Testis (tissue), 3 donors: ENCODE measurements around the gene NTM. TPM values are rescaled to one million over a fixed set of nuclear protein-coding genes. Genes with fewer than 3 reads are reported as not detected.
A peak's percentile ranks its signal among the peaks of the same experiment; 100 is the strongest.

ENCODE experiments used
- DNase-seq: peaks from one replicate; pipeline ENCODE4 v3.0.0-alpha.2; 2019
- H3K27ac ChIP-seq, 2 donors: fragments of 200-600 bp; sonication (generic); one replicate each; pipeline ENCODE4 v1.5.1; 2019
- H3K27me3 ChIP-seq: fragments of 200-600 bp; sonication (generic); one replicate; pipeline ENCODE4 v1.5.1; 2019
- H3K36me3 ChIP-seq: fragments of 200-600 bp; sonication (generic); one replicate; pipeline ENCODE4 v1.5.1; 2017; ENCODE audit warnings: low read depth; ENCODE audit errors: missing control alignments
- H3K4me1 ChIP-seq: fragments of 200-600 bp; sonication (generic); one replicate; pipeline ENCODE4 v1.5.1; 2019
- H3K4me3 ChIP-seq, 2 donors: fragments of 200-600 bp; sonication (generic); one replicate each; pipeline ENCODE4 v1.5.1; 2017 to 2019
- H3K9me3 ChIP-seq: fragments of 200-600 bp; sonication (generic); one replicate; pipeline ENCODE4 v1.5.1; 2017
- POLR2A ChIP-seq: fragments of 450-650 bp; IDR thresholded peaks from one replicate; pipeline ENCODE4 v1.6.1; 2017; ENCODE audit warnings: antibody characterized with exemption, mild to moderate bottlenecking, moderate library complexity
- WGBS, 2 donors: methylation state at CpG; one replicate each; pipeline ENCODE4 v1.1.5; 2018; 5-methylcytosine and 5-hydroxymethylcytosine counted together
- intact Hi-C: fragments of 100-400 bp; cut with DNase I; formaldehyde crosslinking; loops from one replicate; pipeline ENCODE4 v1.15.1; 2023; ENCODE audit warnings: low total_unique reads
- polyA plus RNA-seq: library from polyadenylated mRNA; stranded (reverse); fragments of 350-450 nt; fragmentation: Illumina TruSeq; extraction: RNeasy Lipid Tissue Mini Kit (QIAGEN cat#74804); gene quantifications from one replicate; pipeline ENCODE4 v1.2.3, GENCODE V29; 2014; ENCODE audit warnings: low read depth, low replicate concordance; ENCODE audit not compliant: insufficient read depth
- total RNA-seq, 2 donors: library from RNA; depleted of rRNA; stranded (reverse); fragments of >200 nt; gene quantifications; one replicate each; pipeline ENCODE4 v1.2.3, GENCODE V29; 2016
- TF ChIP-seq, protein P1 (sequence below), 3 experiments: fragments of 450-650 bp in 2 of 3; fragments of 200-600 bp in 1 of 3; sonication (generic) in 1 of 3; IDR thresholded peaks; one replicate each; pipeline ENCODE4 v1.5.1; 2016 to 2019; ENCODE audit warnings: antibody characterized with exemption in 3 of 3, mild to moderate bottlenecking in 2 of 3, moderate library complexity in 1 of 3

NTM gene
- total and polyA plus RNA-seq, 3 donors from 2014 or later = 1.7 to 4.5 (median 1.8) TPM

DNA sequence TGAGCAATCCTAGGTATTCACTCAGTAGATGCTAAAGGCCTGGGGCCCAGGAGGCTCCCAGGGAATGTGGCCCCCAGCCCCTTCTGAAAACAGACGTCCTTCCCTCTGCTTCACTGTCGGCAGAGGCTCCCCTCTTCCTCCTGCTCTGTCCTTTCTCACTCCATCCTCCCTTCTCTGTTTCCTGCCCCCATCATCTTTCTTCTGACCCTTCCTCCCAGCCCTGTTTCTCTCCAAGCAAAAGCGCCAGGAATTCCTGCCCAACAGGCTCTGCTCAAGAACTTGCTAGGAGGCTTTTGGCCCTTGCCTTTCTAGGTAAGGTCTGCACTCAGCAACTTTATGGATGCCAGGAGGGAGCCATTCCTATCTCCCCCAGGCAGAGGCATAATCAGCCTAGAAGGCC lies 300.5 kb downstream of the NTM start:
- DNase-seq = no peak
- Histone ChIP-seq H3K27me3 (no peaks in the 10 kb centered on the region), H3K4me3 (no peak overlapping the region), H3K36me3 (no peaks in the 10 kb centered on the region), H3K4me1 (no peaks in the 10 kb centered on the region), H3K9me3 (no peaks in the 10 kb centered on the region), H3K27ac (no peak overlapping the region)
- TF ChIP-seq POLR2A = no peak
- TF ChIP-seq, protein P1, sequence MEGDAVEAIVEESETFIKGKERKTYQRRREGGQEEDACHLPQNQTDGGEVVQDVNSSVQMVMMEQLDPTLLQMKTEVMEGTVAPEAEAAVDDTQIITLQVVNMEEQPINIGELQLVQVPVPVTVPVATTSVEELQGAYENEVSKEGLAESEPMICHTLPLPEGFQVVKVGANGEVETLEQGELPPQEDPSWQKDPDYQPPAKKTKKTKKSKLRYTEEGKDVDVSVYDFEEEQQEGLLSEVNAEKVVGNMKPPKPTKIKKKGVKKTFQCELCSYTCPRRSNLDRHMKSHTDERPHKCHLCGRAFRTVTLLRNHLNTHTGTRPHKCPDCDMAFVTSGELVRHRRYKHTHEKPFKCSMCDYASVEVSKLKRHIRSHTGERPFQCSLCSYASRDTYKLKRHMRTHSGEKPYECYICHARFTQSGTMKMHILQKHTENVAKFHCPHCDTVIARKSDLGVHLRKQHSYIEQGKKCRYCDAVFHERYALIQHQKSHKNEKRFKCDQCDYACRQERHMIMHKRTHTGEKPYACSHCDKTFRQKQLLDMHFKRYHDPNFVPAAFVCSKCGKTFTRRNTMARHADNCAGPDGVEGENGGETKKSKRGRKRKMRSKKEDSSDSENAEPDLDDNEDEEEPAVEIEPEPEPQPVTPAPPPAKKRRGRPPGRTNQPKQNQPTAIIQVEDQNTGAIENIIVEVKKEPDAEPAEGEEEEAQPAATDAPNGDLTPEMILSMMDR (IDR thresholded peaks at IDR 0.05) = no peak
- intact Hi-C loops = no loop called here
- 77 to 86% methylated on average over 3 of the region's 3 CpGs for WGBS, 2 donors

DNA sequence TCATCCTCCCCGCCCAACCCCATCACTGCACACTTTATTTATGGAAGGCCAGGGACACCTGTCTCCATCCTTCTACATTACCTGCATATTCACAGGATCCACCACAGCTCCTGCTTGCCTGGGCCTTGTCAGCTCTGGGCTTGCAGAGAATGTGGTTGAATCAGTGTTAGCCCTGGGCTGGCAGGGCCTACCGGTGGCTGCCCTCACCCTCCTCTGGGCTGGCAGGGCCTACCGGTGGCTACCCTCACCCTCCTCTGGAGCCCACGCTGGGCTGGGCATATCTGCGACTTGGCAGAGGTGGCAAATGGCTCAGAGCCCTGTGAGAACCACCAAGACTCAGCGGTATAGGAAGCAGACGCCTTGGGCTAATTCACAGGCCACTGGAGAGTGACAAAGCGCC lies 300.9 kb downstream of the NTM start:
- no peak for TF ChIP-seq POLR2A
- TF ChIP-seq, protein P1 (IDR thresholded peaks at IDR 0.05) = no peak
- no peak for DNase-seq
- Histone ChIP-seq H3K9me3 (no peaks in the 10 kb centered on the region), H3K4me3 (no peak overlapping the region), H3K36me3 (no peaks in the 10 kb centered on the region), H3K4me1 (no peaks in the 10 kb centered on the region), H3K27ac (no peak overlapping the region), H3K27me3 (no peaks in the 10 kb centered on the region)
- intact Hi-C loops = no loop called here
- 95% methylated on average over 8 of the region's 8 CpGs for WGBS, 2 donors

DNA sequence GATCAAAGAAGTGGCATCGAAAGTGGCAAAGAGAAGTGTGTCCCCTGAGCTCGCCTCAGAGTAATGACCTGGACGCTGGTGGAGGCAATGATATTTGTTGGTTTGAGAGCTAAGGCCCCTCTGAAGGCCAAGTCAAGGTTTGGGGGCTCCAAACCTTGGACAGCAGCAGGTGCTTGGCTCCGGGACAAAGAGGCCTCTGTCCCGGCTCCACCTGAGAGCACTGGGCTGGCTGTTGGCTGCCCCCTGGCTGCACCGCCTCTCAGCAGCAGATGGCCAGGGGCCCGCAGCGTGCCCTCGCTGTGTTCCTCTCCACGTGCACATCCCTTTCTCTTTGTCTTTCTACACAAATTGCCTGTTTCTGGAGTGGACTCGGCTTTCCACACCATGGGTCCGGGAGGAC lies 301.3 kb downstream of the NTM start:
- Histone ChIP-seq H3K4me1 (no peaks in the 10 kb centered on the region), H3K4me3 (no peak overlapping the region), H3K9me3 (no peaks in the 10 kb centered on the region), H3K27me3 (no peaks in the 10 kb centered on the region), H3K36me3 (no peaks in the 10 kb centered on the region), H3K27ac (no peak overlapping the region)
- peak; percentile 41 for DNase-seq
- TF ChIP-seq, protein P1 (IDR thresholded peaks at IDR 0.05) = peak in 1 of 3 experiments; percentile 21
- TF ChIP-seq POLR2A = no peak
- 81 to 84% methylated on average over 5 to 12 of the region's 12 CpGs for WGBS, 2 donors
- intact Hi-C loops = no loop called here

DNA sequence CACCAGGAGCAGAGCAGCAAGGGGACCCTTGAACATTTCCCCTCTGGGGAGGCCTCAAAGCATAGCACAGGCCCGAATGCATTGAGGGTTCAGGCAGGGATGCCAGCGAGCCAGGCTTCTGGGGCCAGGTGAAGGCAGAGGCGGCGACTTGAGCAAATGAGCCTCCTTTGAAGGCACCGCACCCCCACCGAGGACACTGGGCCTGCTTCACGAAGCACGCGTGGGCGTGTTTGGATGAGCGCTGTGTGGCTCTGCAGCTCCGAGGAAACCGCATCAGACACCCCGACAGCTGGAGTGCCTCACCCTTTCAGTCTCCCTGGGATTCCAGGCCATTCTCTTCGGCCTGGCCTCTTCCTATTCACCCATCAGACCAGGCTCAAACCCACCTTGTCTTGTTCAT lies 301.8 kb downstream of the NTM start:
- 62 to 82% methylated on average over 15 of the region's 15 CpGs for WGBS, 2 donors
- Histone ChIP-seq H3K36me3 (no peaks in the 10 kb centered on the region), H3K4me3 (no peak overlapping the region), H3K9me3 (no peaks in the 10 kb centered on the region), H3K4me1 (no peaks in the 10 kb centered on the region), H3K27ac (no peak overlapping the region), H3K27me3 (no peaks in the 10 kb centered on the region)
- intact Hi-C loops = no loop called here
- TF ChIP-seq, protein P1 (IDR thresholded peaks at IDR 0.05) = no peak
- no peak for TF ChIP-seq POLR2A
- no peak for DNase-seq

- intact Hi-C loops = no loop called here
- H3K4me3 ChIP-seq = no peak overlapping the region
- no peak overlapping the region for H3K27ac ChIP-seq
- DNase-seq = peak; percentile 81
- WGBS, 2 donors = 25 to 26% methylated on average over 16 of the region's 16 CpGs
- no peaks in the 10 kb centered on the region for H3K4me1 ChIP-seq
- no peaks in the 10 kb centered on the region for H3K36me3 ChIP-seq
- TF ChIP-seq POLR2A = no peak
- TF ChIP-seq, protein P1 (IDR thresholded peaks at IDR 0.05) = peak; percentile 70 to 93 (median 82)
- H3K27me3 ChIP-seq = no peaks in the 10 kb centered on the region
- no peaks in the 10 kb centered on the region for H3K9me3 ChIP-seq
Measured at GRCh38 chr11:131674051-131674755, 303.8 kb downstream of the NTM start.
